Lower leg skin (tissue), 3 donors: ENCODE measurements around the gene DDX24.

Experiments
- POLR2A ChIP-seq, 2 donors: fragments of 450-650 bp; IDR thresholded peaks; one replicate each; pipeline ENCODE4 v1.6.1; 2016 to 2017; ENCODE audit warnings: antibody characterized with exemption in 2 of 2, mild to moderate bottlenecking in 1 of 2, moderate library complexity in 1 of 2
- TF ChIP-seq, protein P1 (sequence below), 3 donors: fragments of 450-650 bp; IDR thresholded peaks; one replicate each; pipeline ENCODE4 v1.5.1; 2016; ENCODE audit warnings: antibody characterized with exemption in 3 of 3, mild to moderate bottlenecking in 3 of 3, moderate library complexity in 2 of 3

- TF ChIP-seq, protein P1, sequence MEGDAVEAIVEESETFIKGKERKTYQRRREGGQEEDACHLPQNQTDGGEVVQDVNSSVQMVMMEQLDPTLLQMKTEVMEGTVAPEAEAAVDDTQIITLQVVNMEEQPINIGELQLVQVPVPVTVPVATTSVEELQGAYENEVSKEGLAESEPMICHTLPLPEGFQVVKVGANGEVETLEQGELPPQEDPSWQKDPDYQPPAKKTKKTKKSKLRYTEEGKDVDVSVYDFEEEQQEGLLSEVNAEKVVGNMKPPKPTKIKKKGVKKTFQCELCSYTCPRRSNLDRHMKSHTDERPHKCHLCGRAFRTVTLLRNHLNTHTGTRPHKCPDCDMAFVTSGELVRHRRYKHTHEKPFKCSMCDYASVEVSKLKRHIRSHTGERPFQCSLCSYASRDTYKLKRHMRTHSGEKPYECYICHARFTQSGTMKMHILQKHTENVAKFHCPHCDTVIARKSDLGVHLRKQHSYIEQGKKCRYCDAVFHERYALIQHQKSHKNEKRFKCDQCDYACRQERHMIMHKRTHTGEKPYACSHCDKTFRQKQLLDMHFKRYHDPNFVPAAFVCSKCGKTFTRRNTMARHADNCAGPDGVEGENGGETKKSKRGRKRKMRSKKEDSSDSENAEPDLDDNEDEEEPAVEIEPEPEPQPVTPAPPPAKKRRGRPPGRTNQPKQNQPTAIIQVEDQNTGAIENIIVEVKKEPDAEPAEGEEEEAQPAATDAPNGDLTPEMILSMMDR (IDR thresholded peaks at IDR 0.05): no peak
- no peak for TF ChIP-seq POLR2A (IDR thresholded peaks at IDR 0.05)
Measured at GRCh38 chr14:94001016-94001415, 80.0 kb downstream of the DDX24 start.
